GM12874 (cell line): ENCODE measurements around the gene SLC16A1.

Experiments
- TF ChIP-seq, protein P1 (sequence below): IDR thresholded peaks from 2 replicates; pipeline ENCODE4 v1.5.1; 2011; ENCODE audit warnings: low read depth, mild to moderate bottlenecking, control low read depth, low read length, moderate library complexity; ENCODE audit not compliant: insufficient read depth

Gene SLC16A1

DNA sequence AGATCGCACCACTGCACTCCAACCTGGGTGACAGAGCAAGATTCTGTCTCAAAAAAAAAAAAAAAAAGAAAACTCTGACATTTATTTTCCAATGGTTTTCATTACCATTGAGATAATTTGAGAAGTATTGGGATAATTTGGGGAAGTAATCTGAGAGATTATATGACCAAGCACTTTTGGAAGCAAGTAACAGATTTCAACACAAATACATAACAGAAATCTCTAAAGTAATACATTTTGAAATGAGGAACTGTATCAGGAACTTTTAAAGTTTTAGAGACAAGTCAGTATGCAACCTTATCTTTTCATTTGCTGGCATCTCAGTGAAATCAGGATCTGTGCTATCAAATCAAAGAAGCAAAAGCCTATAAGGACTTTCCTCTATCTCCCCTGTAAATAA lies 25.4 kb upstream of the SLC16A1 start:
- TF ChIP-seq, protein P1, sequence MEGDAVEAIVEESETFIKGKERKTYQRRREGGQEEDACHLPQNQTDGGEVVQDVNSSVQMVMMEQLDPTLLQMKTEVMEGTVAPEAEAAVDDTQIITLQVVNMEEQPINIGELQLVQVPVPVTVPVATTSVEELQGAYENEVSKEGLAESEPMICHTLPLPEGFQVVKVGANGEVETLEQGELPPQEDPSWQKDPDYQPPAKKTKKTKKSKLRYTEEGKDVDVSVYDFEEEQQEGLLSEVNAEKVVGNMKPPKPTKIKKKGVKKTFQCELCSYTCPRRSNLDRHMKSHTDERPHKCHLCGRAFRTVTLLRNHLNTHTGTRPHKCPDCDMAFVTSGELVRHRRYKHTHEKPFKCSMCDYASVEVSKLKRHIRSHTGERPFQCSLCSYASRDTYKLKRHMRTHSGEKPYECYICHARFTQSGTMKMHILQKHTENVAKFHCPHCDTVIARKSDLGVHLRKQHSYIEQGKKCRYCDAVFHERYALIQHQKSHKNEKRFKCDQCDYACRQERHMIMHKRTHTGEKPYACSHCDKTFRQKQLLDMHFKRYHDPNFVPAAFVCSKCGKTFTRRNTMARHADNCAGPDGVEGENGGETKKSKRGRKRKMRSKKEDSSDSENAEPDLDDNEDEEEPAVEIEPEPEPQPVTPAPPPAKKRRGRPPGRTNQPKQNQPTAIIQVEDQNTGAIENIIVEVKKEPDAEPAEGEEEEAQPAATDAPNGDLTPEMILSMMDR, result no peak

DNA sequence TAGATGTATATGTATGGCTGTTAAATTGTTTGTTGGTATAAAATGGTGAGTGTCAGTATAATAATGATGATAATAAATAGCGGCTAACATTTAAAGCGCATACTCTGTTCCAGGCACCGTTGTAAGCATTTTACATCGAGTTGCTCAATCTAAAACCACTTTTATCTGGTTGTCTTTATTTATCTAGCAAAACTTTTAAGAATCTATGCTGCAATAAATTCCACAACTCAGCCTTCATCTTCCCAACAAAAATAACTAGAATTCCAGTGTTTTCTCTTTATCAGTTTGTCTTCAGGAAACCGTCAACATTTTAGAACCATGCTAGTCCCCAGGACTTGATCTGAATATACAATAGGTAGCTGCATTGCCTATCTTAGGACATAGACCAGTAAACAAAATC lies 19.3 kb upstream of the SLC16A1 start:
- TF ChIP-seq, protein P1, result no peak

DNA sequence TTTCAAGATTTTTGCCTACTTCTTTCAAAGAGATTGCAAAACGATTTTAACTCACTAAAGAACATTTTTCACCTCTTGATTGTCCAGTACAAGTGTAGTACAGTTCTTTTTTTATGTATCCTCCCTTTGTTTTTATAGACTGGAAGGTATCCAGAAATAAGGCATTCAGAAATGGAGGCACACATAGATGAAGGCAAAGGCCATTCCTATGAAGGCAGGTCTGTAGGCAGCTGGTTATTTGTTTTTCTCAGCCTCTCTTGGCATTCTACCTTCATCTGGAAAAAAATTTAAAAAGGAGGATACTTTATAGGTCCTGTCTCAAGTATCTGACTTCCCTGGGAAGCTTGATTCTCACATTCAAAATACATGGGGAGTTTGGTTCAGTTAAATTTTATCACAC lies 18.6 kb upstream of the SLC16A1 start:
- TF ChIP-seq, protein P1, result no peak

DNA sequence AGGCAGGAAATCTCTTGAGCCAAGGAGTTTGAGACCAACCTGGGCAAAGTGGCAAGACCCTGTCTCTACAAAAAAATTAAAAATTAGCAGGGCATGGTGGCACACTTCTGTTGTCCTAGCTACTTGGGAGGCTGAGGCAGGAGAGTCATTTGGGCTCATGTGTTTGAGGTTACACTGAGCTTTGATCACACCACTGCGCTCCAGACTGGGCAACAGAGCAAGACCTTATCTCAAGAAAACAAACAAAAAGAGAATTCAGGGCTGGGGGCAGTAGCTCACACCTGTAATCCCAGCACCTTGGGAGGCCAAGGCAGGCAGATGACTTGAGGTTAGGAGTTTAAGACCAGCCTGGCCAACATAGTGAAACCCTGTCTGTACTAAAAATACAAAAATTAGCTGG lies 17.8 kb upstream of the SLC16A1 start:
- TF ChIP-seq, protein P1, result no peak

DNA sequence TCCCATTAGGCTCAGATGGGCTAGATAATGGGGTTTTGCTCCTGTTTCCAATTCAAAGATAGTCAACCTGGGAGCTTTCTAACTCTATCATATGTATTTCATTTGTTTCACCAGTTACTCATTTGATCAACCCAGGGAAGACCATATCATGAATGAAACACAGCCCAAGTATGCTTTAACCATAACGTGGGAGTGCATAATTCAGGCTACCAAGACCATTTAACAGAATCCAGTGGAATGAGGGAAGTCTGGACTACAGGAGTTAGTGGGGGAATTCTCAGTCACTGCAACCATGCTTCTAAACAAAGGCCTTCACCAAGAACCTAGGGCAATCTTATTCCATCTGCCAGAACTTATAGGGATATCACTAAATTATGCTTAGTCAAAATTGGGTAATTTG lies 15.0 kb upstream of the SLC16A1 start:
- TF ChIP-seq, protein P1, result no peak

DNA sequence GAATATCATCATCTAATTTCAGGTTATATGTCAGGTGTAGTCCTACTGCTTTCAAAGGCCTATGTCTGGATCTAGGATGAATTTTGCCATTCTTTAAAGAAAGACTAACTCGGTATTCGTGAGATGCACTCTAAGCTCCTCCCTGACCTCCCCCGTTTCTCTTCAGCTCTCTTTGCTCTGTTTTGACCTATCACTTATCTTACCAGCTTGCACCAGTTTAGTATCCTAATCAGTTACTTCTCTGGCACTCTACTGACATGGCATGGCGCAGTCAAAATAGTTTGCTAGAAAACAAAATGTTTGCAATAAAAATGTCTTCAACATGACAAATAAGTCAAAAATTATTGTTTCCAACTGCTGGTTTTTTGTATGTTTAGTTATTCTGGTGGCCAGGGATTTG lies 8.4 kb upstream of the SLC16A1 start:
- TF ChIP-seq, protein P1, result no peak

DNA sequence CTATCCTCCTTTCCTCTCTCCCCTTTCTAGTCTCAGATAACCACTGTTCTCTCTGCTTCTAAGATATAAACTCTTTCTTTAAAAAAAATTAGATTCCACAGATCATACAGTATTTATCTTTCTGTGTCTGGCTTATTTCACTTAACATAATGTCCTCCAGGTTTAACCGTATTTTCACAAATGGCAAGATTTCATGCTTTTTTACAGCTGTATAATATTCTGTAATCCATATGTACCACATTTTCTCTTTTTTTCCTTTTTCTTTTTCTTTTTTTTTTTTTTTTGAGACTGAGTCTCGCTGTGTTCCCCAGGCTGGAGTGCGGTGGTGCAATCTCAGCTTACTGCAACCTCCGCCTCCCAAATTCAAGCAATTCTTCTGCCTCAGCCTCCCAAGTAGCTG lies 5.1 kb upstream of the SLC16A1 start:
- TF ChIP-seq, protein P1, result no peak

DNA sequence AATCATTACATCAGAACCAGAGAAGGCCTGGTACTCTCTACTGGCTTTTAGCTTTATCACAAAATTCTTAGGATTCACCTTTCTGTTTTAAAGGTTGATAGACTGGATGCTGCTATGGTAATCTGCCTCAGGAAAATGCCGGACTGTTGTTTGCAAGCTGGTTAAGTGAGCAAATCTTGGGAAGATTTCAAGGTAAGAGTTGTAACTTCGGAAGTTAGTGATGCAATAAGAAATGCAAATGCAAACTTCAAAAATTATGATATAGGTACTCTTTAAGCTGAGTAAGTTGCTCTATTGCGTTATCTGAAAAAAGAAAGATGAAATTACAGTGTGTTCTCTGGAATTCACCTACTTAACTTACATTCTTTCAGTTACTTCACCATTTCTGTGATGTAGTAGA lies 4.4 kb upstream of the SLC16A1 start:
- TF ChIP-seq, protein P1, result no peak
